ENCODE measurements around the gene HOXA3. TPM values are rescaled to one million over a fixed set of nuclear protein-coding genes. Genes with fewer than 3 reads are reported as not detected.

The HOXA3 gene
- total RNA-seq, 6 donors from 2014 or later, result 0.20 to 11.4 (median 3.5) TPM

GRCh38 chr7:27158436-27159265, 6.3 kb upstream of the HOXA3 start:
- no peak for ATAC-seq (ENCODE audit: low FRiP score in 2 of 2)
- no peaks in the 10 kb centered on the region for H3K36me3 ChIP-seq
- H3K4me1 ChIP-seq, result peaks cover 28 to 53% (median 41%) of the 10 kb centered on the region in 4 donors
- H3K27ac ChIP-seq, result no peak overlapping the region
- WGBS, 2 donors, result 35 to 57% methylated on average over 28 to 35 of the region's 35 CpGs
- DNase-seq, result peak; percentile 15 to 58
- H3K4me3 ChIP-seq, result no peak overlapping the region
- no peaks in the 10 kb centered on the region for H3K9me3 ChIP-seq
- H3K27me3 ChIP-seq, result peaks cover 0 to 66% (median 29%) of the 10 kb centered on the region in 4 donors
- TF ChIP-seq POLR2A (IDR thresholded peaks at IDR 0.05), result no peak
- no peak for TF ChIP-seq EP300 (IDR thresholded peaks at IDR 0.05)
- TF ChIP-seq POLR2AphosphoS5 (IDR thresholded peaks at IDR 0.05), result no peak
- no peak for TF ChIP-seq CTCF (IDR thresholded peaks at IDR 0.05)

GRCh38 chr7:27157702-27158431, 5.5 kb upstream of the HOXA3 start:
- Histone ChIP-seq H3K9me3 (no peaks in the 10 kb centered on the region), H3K27ac (no peak overlapping the region), H3K4me1 (peaks cover 28 to 53% (median 42%) of the 10 kb centered on the region in 4 donors), H3K4me3 (no peak overlapping the region), H3K36me3 (no peaks in the 10 kb centered on the region), H3K27me3 (peaks cover 0 to 67% (median 34%) of the 10 kb centered on the region in 4 donors)
- WGBS, 2 donors, result 38 to 48% methylated on average over 30 of the region's 30 CpGs
- DNase-seq (peak in 1 of 2 donors; percentile 10), ATAC-seq (ENCODE audit: low FRiP score in 2 of 2) (no peak)
- TF ChIP-seq CTCF (IDR thresholded peaks at IDR 0.05), result no peak
- TF ChIP-seq EP300 (IDR thresholded peaks at IDR 0.05), result no peak
- TF ChIP-seq POLR2A (IDR thresholded peaks at IDR 0.05), result no peak
- no peak for TF ChIP-seq POLR2AphosphoS5 (IDR thresholded peaks at IDR 0.05)

- H3K4me3 ChIP-seq, result peak overlapping the region; percentile 44 to 59 (median 51)
- H3K27me3 ChIP-seq, result peaks cover 0 to 75% (median 39%) of the 10 kb centered on the region in 4 donors
- no peaks in the 10 kb centered on the region for H3K36me3 ChIP-seq
- peaks cover 35 to 58% (median 46%) of the 10 kb centered on the region in 4 donors for H3K4me1 ChIP-seq
- WGBS, 2 donors, result 15 to 19% methylated on average over 17 to 26 of the region's 30 CpGs
- DNase-seq, result peak in 1 of 2 donors; percentile 18
- H3K9me3 ChIP-seq, result no peaks in the 10 kb centered on the region
- TF ChIP-seq CTCF (IDR thresholded peaks at IDR 0.05) (no peak), EP300 (IDR thresholded peaks at IDR 0.05) (no peak), POLR2A (IDR thresholded peaks at IDR 0.05) (no peak), POLR2AphosphoS5 (IDR thresholded peaks at IDR 0.05) (no peak)
- no peak for ATAC-seq (ENCODE audit: low FRiP score in 2 of 2)
- peak overlapping the region in 2 of 4 donors; percentile 82 for H3K27ac ChIP-seq
Measured at GRCh38 chr7:27156916-27157701, 4.7 kb upstream of the HOXA3 start.

GRCh38 chr7:27156508-27156898, 4.1 kb upstream of the HOXA3 start, which contains the start of gene HOXA7:
Gene HOXA7 (minus strand): TSS chr7:27156675. CDS start chr7:27156545, 130 bp downstream.
- 0 to 3% methylated on average over 11 to 20 of the region's 33 CpGs for WGBS, 2 donors
- ATAC-seq (ENCODE audit: low FRiP score in 2 of 2) (peak in 1 of 2 donors; percentile 51), DNase-seq (peak; percentile 24 to 89)
- TF ChIP-seq EP300 (IDR thresholded peaks at IDR 0.05), result no peak
- TF ChIP-seq POLR2AphosphoS5 (IDR thresholded peaks at IDR 0.05), result peak in 1 of 2 donors; percentile 8
- Histone ChIP-seq H3K36me3 (no peaks in the 10 kb centered on the region), H3K9me3 (no peaks in the 10 kb centered on the region), H3K4me3 (peak within 1 kb of the TSS; percentile 44 to 59 (median 51)), H3K4me1 (peaks cover 36 to 58% (median 45%) of the 10 kb centered on the region in 4 donors), H3K27ac (peak within 1 kb of the TSS; percentile 62 to 82 (median 72)), H3K27me3 (peaks cover 0 to 75% (median 44%) of the 10 kb centered on the region in 4 donors)
